Measurements from ENCODE around the gene TMEM271.
"Not testable (repeated sequence)": the region's sequence is repeated elsewhere in the genome, so short reads cannot be mapped to it uniquely, and the experiment has no call there.

TMEM271 gene

GRCh38 chr4:600850-601515 is 24.9 kb upstream of the TMEM271 start:
- no peak for TF ChIP-seq CTCF (IDR thresholded peaks at IDR 0.05; ENCODE audit: extremely low read depth, insufficient read depth, missing control alignments)

GRCh38 chr4:600166-600565 is 24.1 kb upstream of the TMEM271 start:
- in situ Hi-C loops (cut with MboI; ENCODE audit: low pct_unique_long_range_greater_than_20kb, low sequenced_read_pairs, unreplicated experiment), result no loop called here
- DNase-seq (ENCODE audit: low spot score), result no peak
- no peak for TF ChIP-seq CTCF (IDR thresholded peaks at IDR 0.05; ENCODE audit: extremely low read depth, insufficient read depth, missing control alignments)

More at GRCh38 chr4:600850-601515, 24.9 kb upstream of the TMEM271 start:
- in situ Hi-C loops (cut with MboI; ENCODE audit: low pct_unique_long_range_greater_than_20kb, low sequenced_read_pairs, unreplicated experiment), result no loop called here
- DNase-seq (ENCODE audit: low spot score), result no peak

- in situ Hi-C loops (cut with MboI; ENCODE audit: low pct_unique_long_range_greater_than_20kb, low sequenced_read_pairs, unreplicated experiment), result no loop called here
- DNase-seq (ENCODE audit: low spot score), result no peak
- no peak for TF ChIP-seq CTCF (IDR thresholded peaks at IDR 0.05; ENCODE audit: extremely low read depth, insufficient read depth, missing control alignments)
Observed at GRCh38 chr4:598925-599324, 22.8 kb upstream of the TMEM271 start.

GRCh38 chr4:592825-593520 is 16.9 kb upstream of the TMEM271 start:
- no peak for DNase-seq (ENCODE audit: low spot score)
- no peak for TF ChIP-seq CTCF (IDR thresholded peaks at IDR 0.05; ENCODE audit: extremely low read depth, insufficient read depth, missing control alignments)
- in situ Hi-C loops (cut with MboI; ENCODE audit: low pct_unique_long_range_greater_than_20kb, low sequenced_read_pairs, unreplicated experiment), result no loop called here

GRCh38 chr4:592178-592577 is 16.1 kb upstream of the TMEM271 start:
- DNase-seq (ENCODE audit: low spot score); in situ Hi-C loops (cut with MboI; ENCODE audit: low pct_unique_long_range_greater_than_20kb, low sequenced_read_pairs, unreplicated experiment): not testable (repeated sequence)

- no peak for TF ChIP-seq CTCF (IDR thresholded peaks at IDR 0.05; ENCODE audit: extremely low read depth, insufficient read depth, missing control alignments)
- in situ Hi-C loops (cut with MboI; ENCODE audit: low pct_unique_long_range_greater_than_20kb, low sequenced_read_pairs, unreplicated experiment), result no loop called here
- no peak for DNase-seq (ENCODE audit: low spot score)
Observed at GRCh38 chr4:590313-590841, 14.3 kb upstream of the TMEM271 start.
